HG03175 (cell line): ENCODE data around the gene TPM1.

Experiments used
- ATAC-seq: cut with Tn5 transposase; IDR thresholded peaks from one replicate; pipeline ENCODE4 v1.9.1; 2021; ENCODE audit warnings: mild to moderate bottlenecking, moderate library complexity; ENCODE audit not compliant: unreplicated experiment

Gene TPM1

DNA sequence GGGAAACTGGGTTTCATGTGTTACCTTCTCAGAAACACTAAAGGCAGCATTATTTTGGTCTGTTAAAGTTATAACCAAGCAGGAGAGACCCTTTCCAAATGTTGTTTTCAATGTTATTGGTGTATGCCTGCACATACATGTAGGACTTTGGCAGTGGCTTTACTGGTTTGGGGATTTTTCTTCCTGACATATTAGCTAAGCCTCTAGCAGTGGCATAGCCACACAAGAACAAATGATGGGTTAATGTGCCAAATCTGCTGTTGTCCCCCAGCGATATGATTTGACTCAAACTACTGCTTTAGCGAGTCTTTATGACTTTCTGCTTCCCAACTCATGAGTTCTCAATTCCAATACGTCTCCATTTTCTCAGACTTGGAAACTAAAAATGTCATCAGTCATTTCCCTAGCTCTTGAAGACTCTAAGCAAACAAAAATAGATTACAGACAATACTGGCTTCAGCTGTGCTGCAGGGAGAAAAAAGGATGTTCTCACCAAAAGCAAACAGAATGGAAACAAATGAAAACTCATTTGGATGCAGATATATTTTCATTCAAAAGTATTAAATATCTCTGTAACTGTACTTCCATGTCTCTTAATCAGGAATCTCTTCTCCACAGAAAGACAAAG is 29.6 kb downstream of the TPM1 start:
- ATAC-seq, result no peak

DNA sequence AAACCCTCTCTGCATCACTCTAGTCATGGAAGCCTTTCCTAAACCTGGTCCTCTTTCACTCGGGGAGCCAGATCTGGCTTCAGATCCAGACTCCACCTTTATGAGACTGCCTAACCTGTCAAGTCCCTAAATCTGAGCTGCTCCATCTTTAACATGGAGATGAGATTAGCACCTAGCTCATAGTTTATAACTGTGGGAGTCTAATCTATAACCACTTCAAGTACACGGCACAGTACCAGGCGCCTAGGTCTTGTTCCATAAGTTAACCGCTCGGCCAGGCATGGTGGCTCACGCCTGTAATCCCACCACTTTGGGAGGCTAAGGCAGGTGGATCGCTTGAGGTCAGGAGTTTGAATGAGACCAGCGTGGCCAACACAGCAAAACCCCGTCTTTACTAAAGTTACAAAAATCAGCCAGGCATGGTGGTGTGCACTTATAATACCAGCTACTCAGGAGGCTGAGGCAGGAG is 30.3 kb downstream of the TPM1 start:
- ATAC-seq, result no peak

DNA sequence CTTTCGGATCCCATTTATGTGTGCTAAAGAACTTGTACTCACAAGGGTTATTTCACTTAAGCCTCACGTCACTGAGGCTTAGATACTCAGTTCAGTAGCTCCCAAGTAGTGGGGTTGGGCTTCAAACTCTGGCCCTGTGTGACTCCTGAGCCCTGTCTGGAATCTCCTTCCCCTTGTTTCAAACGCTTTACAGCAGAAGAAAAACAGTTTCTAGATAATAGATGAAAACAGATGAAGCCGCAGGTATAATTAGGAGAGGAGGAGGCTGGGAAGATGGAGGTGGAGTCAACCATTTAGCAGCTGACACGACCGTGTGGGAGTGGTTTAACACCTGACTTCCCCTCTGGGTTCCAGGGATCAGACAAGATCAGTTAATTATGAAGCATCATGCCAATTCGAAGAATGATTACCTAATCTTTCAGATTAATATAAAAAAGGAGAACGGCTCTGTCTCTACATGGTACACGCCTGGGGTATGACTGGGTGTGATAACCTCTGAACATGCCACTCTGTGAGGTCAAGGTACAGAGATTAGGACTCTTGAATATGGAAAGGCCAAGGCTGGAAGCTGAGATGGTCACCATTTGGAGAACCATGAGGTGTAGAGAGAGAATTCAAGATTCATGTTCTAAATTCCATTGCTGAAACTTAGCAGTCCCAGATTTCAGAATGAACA is 31.1 kb downstream of the TPM1 start:
- ATAC-seq, result no peak

DNA sequence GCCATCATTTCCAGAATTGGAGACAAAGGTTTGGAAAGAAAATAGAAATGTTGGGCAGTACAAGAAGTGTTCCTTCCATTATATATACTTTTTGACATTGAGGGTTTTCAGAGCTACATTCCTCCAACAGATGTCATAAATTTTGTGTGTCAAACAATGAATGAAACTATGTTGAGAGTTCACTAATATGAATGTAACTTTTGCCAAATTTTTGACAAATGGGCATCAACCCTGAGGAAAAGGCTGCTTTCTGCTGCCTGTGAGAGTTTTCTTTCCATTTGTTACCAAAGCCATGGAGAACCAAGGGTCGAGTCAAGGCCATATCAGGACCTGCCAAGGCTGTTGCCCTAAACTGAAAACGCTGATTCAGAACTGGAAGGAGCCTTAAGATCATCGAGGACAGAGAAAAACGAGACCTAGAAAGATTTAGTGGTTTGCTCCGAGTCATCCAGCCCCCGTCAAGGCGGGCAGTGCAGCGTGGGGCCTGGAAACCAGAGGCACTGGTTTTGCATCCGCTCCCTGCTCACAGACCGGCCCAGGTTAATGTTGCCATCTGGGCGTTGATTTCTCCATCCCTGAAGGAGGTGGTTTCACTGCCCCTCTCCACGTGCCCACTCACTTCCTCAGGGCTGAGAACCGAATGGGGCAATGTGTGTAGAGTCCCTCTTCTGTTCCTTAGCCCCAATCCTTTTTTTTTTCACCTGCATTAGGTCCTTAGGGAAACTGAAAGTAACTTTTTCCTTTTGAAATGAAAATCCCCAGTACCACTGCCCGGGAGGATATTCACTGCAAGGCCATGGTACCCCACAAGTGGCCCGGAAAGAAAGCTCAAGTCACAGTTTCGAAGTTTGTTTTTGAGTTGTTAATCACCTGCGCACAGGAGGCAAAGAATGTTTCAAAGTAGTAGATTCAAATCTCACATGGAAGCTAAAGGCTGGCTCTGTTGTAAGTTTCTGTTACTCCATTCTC is 32.8 kb downstream of the TPM1 start:
- ATAC-seq, result no peak

DNA sequence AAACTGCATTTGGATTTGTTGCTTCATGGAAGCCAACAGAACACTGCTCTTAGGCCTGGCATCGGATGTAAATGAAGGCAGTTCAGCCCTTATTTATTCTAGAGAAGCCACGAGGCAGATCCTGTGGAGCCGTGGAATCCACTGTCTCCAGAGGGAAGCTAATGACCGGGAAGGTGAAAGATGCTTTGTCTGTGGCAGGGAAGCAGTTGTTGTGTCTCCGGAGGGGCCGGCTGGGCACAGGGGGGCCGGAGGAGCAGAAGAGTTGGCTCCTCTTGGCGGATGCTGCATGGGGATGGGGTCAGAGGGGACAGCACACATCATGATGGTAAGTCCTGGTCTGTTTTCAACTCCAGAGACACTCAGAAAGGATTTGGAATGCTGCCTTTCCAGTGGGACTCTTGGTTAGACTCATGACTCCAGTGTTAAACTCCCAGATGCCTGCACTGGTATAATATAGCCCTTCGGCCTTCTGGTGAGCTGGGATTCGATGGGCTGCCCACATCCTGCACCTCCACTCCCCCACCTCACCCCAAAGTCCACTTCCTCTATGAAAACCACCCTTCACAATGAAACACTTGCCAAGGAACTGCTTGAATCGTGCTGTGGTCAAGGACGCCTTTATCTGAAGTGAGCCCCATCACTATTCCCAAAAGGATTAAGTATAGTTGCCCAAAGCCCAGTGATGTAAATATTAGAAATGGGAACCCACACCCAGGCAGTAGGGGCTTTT is 33.6 kb downstream of the TPM1 start:
- ATAC-seq, result no peak

DNA sequence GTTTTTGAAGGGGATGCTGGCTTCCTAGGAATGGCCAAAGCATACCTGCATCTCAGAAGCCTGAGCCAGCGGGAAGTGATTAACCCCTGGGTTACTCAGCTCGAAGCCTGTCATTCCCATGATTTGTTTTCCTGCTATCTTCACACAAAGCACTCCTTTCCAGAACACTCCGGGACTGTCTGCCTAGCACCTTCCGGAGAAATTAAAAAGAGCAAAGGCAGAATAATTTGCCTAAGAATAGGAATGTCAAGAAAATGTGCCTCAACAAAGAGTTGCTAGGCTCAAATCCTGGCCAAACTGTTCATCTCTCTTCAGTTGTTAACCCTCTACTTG is 34.1 kb downstream of the TPM1 start:
- no peak for ATAC-seq

DNA sequence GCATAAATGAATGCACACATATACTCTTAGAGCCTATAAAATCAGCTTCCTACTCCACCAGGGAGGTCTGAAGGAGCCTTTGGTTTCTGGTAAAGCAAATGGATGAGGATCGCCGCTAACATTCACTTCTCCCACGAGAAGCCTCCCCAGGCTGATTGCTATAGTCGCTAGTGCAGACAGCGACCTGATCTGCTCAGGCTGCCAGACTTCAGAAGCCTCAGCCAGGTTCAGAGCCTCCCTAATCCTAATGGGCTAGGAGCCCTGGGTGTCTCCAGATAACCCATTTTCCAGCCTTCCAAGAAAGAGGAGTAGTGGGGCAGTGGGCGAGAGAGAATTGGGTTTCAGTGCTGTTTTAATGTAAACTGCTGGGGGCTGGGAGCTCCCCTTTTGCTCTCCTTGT is 35.4 kb downstream of the TPM1 start:
- no peak for ATAC-seq

DNA sequence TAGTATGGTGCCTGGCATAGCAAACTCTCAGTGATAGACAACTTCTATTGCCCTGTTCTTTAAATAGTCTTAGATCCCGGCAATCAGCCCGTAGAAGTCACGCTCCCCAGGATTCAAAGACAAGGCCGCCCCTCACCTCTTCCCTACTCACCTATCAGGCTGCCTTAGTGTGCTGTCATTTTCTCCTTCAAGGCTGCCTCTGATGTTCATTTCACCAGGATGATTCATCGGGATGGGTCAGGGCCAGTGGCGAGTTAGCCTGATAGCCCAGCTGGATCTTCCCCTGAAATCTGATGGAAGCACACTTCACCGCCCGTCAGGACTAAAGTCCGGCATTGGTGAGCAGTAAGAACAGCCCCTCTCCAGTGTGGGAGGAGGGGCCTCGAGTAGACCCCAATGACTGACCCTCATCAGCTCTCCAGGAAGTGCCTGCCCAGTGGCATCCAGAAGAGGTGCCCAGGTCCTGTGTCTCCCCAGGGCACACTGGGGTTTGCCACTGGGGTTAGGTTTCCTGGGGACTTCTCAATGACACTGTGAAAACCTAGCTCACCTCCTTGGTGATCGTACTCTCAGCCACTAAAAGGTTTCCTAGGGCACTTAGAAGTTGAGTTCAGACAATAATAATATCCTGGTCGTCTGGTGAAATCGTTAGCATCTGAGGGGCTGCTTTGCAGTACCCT is 37.5 kb downstream of the TPM1 start:
- ATAC-seq, result no peak

DNA sequence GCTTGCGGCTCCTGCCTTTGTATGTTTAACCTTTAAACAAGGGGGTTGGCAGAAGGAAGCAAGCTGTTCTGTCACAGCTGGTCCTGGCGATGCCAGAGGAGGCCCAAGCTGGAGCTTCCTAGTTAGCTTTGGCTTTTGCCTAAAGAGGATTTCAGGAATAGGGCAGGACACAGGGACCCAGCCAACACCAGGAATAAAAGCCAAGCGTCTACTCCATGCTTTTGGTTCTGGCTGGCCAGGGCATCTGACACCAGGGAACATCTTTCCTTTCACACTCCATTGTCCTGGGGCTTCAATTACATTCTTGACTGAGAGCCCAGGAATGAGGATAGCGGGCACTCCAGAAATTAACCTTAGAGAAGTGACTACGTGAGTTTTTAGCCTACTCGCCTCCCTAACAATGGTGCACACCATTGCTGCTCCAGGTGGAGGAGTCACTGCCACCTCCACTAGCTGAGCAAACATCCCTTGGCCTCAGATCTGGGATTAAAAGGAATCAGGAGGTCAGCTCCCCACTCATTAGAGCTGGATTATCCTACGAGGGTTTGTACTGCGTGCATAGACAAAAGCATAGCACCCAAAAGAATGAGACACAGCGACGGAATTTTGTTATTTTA is 38.2 kb downstream of the TPM1 start:
- ATAC-seq, result no peak

DNA sequence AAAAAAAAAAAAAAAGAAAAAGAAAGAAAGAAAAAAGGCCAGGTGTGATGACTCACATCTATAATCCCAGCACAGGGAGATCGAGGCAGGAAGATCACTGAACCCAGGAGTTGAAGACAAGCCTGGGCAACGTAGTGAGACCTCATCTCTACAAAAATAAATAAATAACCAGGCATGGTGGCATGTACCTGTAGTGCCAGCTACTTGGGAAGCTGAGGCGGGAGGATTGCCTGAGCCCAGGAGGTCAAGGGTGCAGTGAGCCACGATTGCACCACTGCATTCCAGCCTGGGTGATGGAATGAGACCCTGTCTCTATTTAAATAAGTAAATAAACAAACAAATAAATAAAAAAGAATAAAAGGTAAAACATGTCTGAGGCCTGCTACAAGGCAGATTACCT is 39.8 kb downstream of the TPM1 start:
- ATAC-seq, result no peak

DNA sequence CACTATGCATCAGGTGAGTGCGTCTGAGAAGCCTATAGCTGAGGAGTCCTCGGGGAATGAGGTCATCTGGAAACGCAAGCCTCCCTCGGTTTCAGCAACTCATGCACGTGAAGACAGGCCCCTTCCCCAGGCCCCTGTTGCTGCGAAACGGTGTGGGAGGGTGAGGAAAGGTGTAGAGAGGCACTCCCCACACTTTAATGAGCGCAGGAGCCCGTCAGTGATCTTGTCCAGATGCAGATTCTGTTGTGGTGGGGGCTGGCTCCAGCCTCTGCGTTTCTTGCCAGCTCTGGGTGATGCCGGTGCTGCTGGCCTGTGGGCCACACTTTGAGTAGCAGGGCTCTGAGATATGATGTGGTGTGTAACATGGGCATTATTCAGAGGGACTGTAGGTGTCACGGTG is 40.5 kb downstream of the TPM1 start:
- ATAC-seq, result no peak

DNA sequence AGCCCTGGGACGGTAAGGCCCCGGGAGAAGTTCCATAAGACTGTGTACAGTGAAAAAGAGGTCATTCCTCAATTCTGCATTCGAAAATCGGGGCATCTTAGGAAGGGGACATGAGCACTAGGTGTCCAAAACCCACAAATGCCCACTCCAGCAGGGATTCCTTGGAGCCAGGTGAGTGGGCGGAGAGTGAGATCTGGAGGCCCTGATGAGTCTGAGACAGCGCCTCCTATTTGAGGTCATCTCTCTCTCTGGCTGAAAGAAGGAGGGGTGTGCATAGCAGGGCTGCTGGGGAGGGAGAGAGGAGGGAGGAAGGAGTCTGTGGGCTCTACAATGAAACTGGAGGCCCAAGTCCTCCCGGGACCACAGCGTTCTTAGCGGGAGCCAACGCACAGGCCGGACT is 41.0 kb downstream of the TPM1 start:
- ATAC-seq, result no peak

DNA sequence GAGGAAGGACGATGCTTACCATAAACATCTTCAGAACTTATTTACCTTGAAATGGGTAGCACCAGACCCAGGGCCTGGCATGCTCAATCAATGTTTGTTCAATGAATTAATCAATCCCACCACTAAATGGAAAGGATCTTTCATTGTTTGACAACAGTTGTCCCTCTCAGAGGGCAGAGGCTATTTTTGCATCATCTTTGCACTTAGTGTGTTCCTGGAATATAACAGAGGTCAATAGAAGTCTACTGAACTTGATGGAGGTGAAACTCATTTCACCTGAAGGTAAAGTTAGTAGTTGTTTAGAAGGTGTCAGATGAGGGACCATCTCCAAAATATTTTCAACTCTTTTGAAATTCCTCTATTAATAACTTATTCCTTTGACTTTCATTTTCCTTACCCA is 42.3 kb downstream of the TPM1 start:
- ATAC-seq, result no peak

DNA sequence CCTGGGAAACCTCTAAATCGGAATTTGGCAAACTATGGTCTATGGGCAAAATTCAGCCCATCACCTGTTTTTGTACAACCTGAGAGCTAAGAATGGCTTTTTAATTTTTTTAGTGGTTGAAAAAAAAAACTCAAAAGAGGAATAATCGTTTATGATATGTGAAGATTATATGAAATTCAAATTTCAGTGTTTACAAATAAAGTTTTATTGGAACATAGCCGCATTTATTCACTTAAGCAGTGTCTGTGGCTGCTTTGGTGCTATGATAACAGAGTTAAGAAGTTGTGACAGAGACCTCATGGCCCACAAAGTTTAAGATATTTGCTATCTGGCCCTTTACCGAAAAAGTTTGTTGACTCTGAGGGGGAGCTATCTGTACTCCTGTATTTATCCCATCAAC is 42.7 kb downstream of the TPM1 start:
- no peak for ATAC-seq

DNA sequence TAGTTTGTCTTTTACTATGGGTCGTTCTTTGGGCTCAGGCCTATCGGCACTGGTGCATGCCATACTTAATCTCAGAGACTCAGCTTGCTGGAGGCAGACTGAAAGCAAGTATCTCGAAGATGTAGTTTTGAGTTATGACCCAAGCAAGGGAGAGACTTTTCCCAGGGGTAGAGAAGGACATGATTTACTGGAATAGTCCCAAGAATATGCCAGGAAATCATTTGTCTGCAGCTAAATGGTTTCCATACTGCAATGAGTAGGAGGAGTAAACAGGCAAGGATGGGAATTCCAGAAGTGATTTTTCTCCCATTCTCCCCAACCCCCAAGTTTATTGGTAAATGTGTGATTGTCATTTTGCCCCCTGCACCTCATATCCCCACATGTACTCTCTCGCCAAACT is 43.7 kb downstream of the TPM1 start:
- ATAC-seq, result no peak

DNA sequence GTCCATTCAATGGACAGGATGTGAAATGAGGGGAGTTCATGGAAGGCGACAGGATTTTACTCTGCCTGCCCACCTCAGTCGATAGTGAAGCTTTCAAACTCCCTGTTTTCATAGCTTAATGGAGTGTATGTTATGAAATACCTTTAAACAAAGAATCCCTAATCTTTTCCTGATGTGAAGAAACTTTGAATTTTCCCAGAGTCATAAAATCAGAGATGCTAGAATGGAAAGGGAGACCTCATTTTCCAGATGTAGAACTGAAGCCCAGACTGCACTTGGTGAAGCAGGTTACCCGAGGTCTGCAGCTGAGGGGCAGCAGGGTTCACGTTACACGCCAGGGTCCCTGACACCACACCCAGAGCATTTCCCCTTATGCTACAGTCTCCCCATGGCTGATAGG is 44.4 kb downstream of the TPM1 start:
- no peak for ATAC-seq

DNA sequence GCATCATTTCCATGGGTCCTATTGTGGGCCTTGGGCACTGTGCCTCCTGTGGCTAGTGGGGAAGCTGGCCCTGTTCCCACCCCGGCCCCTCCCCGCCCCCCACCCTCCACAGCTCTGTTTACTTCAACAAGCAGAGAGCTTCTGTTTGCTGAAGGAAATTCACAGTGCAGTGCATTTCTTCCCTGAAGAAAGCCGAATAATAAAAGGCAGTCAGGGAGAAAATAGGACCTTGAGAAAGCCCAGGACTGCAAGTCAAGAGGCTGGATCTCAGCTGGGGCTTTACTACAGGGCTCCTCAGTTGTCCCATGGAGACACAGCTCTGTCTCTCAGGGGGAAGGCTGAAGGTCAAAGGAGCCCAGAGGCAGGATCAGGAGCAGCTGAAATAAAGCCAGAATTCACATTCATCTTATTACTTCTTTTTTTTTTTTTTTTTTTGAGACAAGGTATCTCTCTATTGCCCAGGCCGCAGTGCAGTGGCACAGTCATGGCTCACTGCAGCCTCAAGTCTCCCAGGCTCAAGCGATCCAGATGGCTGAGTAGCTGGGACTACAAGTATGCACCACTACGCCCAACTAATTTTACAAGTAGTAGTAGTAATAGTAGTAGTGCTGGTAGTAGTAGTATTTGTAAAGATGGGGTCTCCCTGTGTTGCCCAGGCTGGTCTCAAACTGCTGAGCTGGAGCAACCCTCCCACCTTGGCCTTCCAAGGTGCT is 46.1 kb downstream of the TPM1 start:
- ATAC-seq, result no peak

DNA sequence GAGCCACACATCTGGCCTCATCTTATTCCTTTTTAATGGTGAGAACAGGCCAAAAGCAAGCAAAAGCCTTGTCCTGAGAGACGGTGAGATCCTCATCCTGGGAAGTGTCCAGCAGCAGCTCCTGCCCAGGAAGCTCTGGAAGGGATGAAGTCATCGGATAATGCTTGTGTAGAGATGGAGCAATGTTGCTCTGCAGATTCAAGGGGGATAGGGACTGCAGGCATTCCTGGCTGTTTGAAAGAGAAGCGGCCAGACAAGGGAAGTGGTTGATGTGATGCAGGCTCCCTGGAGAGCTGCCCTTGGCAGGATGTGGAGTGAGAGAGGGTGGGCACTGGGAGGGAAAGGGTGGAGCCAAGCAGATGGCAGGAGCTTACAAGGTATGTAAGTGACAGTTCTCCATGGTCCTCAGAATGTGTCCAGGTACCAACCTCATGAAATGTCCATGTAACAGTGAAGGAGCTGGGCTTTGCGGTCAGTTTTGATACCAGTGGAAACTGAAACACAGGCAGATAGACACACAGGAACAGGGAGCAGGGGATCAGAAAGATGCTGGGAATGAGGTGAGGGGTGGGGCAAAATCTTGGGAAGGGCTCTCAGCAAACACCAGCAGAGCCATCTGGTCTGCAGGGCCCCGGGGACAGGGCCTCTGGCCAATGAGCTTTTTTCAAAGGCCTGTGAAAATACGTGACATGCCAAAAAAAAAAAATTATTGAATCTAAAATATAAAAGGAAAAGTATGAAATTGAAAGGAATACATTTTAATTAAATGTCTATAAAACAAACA is 46.9 kb downstream of the TPM1 start:
- no peak for ATAC-seq

DNA sequence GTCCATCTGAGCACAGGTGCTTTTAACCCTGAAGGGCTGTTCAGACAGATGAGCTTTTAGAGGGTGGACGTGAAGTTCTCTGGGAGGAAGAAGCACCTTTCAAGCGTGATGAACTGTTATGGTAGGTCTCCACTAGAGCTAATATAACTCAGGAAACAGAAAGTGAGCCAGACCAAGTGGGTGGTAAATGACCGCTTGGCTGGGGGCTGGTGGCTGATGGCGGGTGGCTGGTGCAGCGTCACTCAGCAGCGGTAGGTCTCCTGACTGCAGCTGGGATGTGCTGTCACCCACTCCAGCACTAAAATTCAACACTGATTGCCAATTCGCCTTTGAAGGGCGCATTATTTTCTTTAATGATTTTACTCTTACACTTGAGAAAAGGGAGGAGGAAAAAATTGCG is 47.9 kb downstream of the TPM1 start:
- ATAC-seq, result no peak
